Measurements from ENCODE around the gene TAF4. TPM values are rescaled to one million over a fixed set of nuclear protein-coding genes. Genes with fewer than 3 reads are reported as not detected.

Gene TAF4
- total and polyA plus RNA-seq, 2 of the 13 experiments (the other 11 are each of a cell fraction or from before 2014, with no cell fraction given): 5.9 to 12.0 TPM

- TF ChIP-seq THRA (CRISPR knock-in tag; IDR thresholded peaks at IDR 0.05; ENCODE audit: borderline replicate concordance): peak; percentile 42; the same call in 1 of the 2 replicates
- TF ChIP-seq MAX (IDR thresholded peaks at IDR 0.05): 0 out of 2 replicates have a peak, but pooled peaks have one; percentile 33
- no peak for TF ChIP-seq THAP9 (CRISPR knock-in tag; IDR thresholded peaks at IDR 0.05; ENCODE audit: borderline replicate concordance)
- no peak for TF ChIP-seq SOX13 (IDR thresholded peaks at IDR 0.05)
- TF ChIP-seq SOX13 (CRISPR knock-in tag; conservative IDR thresholded peaks at IDR 0.05 in 1 of 2, IDR thresholded peaks at IDR 0.05 in 1 of 2): peak in 1 of 2 experiments; percentile 45; a peak in 1 of 4 replicates
- TF ChIP-seq TBP (CRISPR knock-in tag; IDR thresholded peaks at IDR 0.05): no peak
- 0 out of 2 replicates have a peak, but pooled peaks have one; percentile 34 for TF ChIP-seq KLF13 (CRISPR knock-in tag; IDR thresholded peaks at IDR 0.05)
- TF ChIP-seq ZNF761 (CRISPR knock-in tag; conservative IDR thresholded peaks at IDR 0.05): no peak
- no peak for TF ChIP-seq NFIB (CRISPR knock-in tag; IDR thresholded peaks at IDR 0.05; ENCODE audit: borderline replicate concordance)
- TF ChIP-seq ZNF777 (CRISPR knock-in tag; IDR thresholded peaks at IDR 0.05): no peak; the same call in 1 of the 2 replicates
- TF ChIP-seq MTF1 (CRISPR knock-in tag; IDR thresholded peaks at IDR 0.05): no peak
- no peak for TF ChIP-seq ZFP62 (CRISPR knock-in tag; IDR thresholded peaks at IDR 0.05)
- TF ChIP-seq SUZ12 (IDR thresholded peaks at IDR 0.05; ENCODE audit: low read depth, low read length): no peak
- peak; percentile 83 for TF ChIP-seq ZBTB7B (CRISPR knock-in tag; IDR thresholded peaks at IDR 0.05)
- TF ChIP-seq KMT2A (CRISPR knock-in tag; IDR thresholded peaks at IDR 0.05): peak; percentile 96
- TF ChIP-seq ZNF580 (CRISPR knock-in tag; IDR thresholded peaks at IDR 0.05; ENCODE audit: borderline replicate concordance, low read depth): peak; percentile 79; the same call in 1 of the 2 replicates
- TF ChIP-seq ELF4 (CRISPR knock-in tag; IDR thresholded peaks at IDR 0.05; ENCODE audit: borderline replicate concordance): no peak
- no peak for TF ChIP-seq ATM (IDR thresholded peaks at IDR 0.05; ENCODE audit: borderline replicate concordance)
- TF ChIP-seq ZNF570 (CRISPR knock-in tag; IDR thresholded peaks at IDR 0.05; ENCODE audit: borderline replicate concordance): no peak
- peak; percentile 47 for TF ChIP-seq NR2C2 (CRISPR knock-in tag; IDR thresholded peaks at IDR 0.05; ENCODE audit: borderline replicate concordance)
- TF ChIP-seq NBN (conservative IDR thresholded peaks at IDR 0.05): no peak
- peak; percentile 82 for TF ChIP-seq KDM5B (CRISPR knock-in tag; IDR thresholded peaks at IDR 0.05; ENCODE audit: borderline replicate concordance)
- TF ChIP-seq DBP (CRISPR knock-in tag; IDR thresholded peaks at IDR 0.05; ENCODE audit: not compliant biosample characterization): no peak
These were observed 1.5 kb downstream of the TAF4 start (continued) for GRCh38 chr20:62063981-62064769.

Data from HepG2 (cell line).